Psoas muscle (tissue), 8 donors: ENCODE measurements around the gene CBFA2T2. TPM values are rescaled to one million over a fixed set of nuclear protein-coding genes. Genes with fewer than 3 reads are reported as not detected.

Experiments
- ATAC-seq, 4 donors: fragments of 200-7000 bp; cut with Tn5 transposase; one replicate each; pipeline ENCODE4 v1.9.1; 2020; ENCODE audit warnings: moderate library complexity in 3 of 4, mild to moderate bottlenecking in 2 of 4
- DNase-seq, 2 donors: peaks; one replicate each; pipeline ENCODE4 v3.0.0-alpha.2; 2020
- H3K27ac ChIP-seq: fragments of 200-600 bp; one replicate; pipeline ENCODE4 v1.8.0; 2022
- H3K27me3 ChIP-seq, 3 donors: fragments of 200-600 bp in 1 of 3; one replicate each; pipeline versions ENCODE4 v1.6.1 to v1.8.0; 2013 to 2022; ENCODE audit warnings: low read length in 2 of 3, mild to moderate bottlenecking in 2 of 3, moderate library complexity in 1 of 3; ENCODE audit not compliant: insufficient read depth in 3 of 3
- H3K36me3 ChIP-seq, 2 donors: fragments of 200-600 bp in 1 of 2; one replicate each; pipeline versions ENCODE4 v1.6.1 to v1.8.0; 2013 to 2022; ENCODE audit warnings: low read depth in 1 of 2, mild to moderate bottlenecking in 1 of 2, moderate library complexity in 1 of 2; ENCODE audit not compliant: insufficient read depth in 1 of 2
- H3K4me1 ChIP-seq: fragments of 200-600 bp; one replicate; pipeline ENCODE4 v1.8.0; 2022
- H3K4me3 ChIP-seq: fragments of 200-600 bp; one replicate; pipeline ENCODE4 v1.8.0; 2022; ENCODE audit warnings: mild to moderate bottlenecking
- H3K9me3 ChIP-seq: fragments of 200-600 bp; one replicate; pipeline ENCODE4 v1.8.0; 2022
- CTCF ChIP-seq: fragments of 200-600 bp; IDR thresholded peaks from one replicate; pipeline ENCODE4 v1.8.0; 2022; ENCODE audit warnings: antibody characterized with exemption
- WGBS, 3 donors: extraction: QIAGEN DNeasy Blood & Tissue Kit; methylation state at CpG; one replicate each; pipeline versions ENCODE4 v1.1.6 to v1.1.7; 2013; 5-methylcytosine and 5-hydroxymethylcytosine counted together
- intact Hi-C, 2 donors: fragments of 100-400 bp; cut with DNase I; formaldehyde crosslinking; loops; one replicate each; pipeline versions ENCODE4 v1.11.0 to v1.14.2; 2022
- polyA plus RNA-seq, 3 donors: library from polyadenylated mRNA; stranded (reverse); fragments of 200-250 nt; gene quantifications; one replicate each; pipeline ENCODE4 v1.2.3, GENCODE V29; 2013
- total RNA-seq, 4 donors: library from RNA; stranded (reverse); fragmentation: NEBNext Ultra II Directional in 2 of 4; extraction: Animal tissue kit (Norgen Biotek cat#: 25700) in 2 of 4; gene quantifications; one replicate each; pipeline versions ENCODE4 v1.2.1 to v1.2.4, GENCODE V29; 2021 to 2023
- donor health status: healthy with polysubstance abuse.
- donor health status: DM: no; HTN: no; CAD: no; lungs with moderate emphysema.
- donor health status: Bipolar disorder and iron deficiency.
- donor health status: healthy.
- donor health status: DM: yes; HTN: yes; CAD: no.
- donor health status: DM: no; HTN: no; CAD: no.
- donor health status: DM: no; HTN: no; CAD: no.
- donor health status: DM: yes; HTN: yes; CAD: no.

The CBFA2T2 gene
- total and polyA plus RNA-seq, 7 donors = 3.8 to 9.3 (median 7.0) TPM

- Histone ChIP-seq H3K27me3 (no peaks in the 10 kb centered on the region), H3K27ac (no peak overlapping the region), H3K9me3 (no peaks in the 10 kb centered on the region), H3K4me3 (no peak overlapping the region), H3K36me3 (peaks cover 4 to 76% of the 10 kb centered on the region in 2 donors), H3K4me1 (no peaks in the 10 kb centered on the region)
- ATAC-seq (no peak), DNase-seq (no peak)
- TF ChIP-seq CTCF = no peak
- intact Hi-C loops = no loop called here
- 71 to 90% (median 73%) methylated on average over 3 of the region's 3 CpGs for WGBS, 3 donors
These were observed 145.4 kb downstream of the CBFA2T2 start for GRCh38 chr20:33635341-33635740.

- WGBS, 3 donors = 94 to 100% (median 96%) methylated on average over 1 of the region's 1 CpG
- no peak for ATAC-seq
- Histone ChIP-seq H3K4me1 (no peaks in the 10 kb centered on the region), H3K27ac (no peak overlapping the region), H3K9me3 (no peaks in the 10 kb centered on the region), H3K27me3 (no peaks in the 10 kb centered on the region), H3K4me3 (no peak overlapping the region), H3K36me3 (peaks cover 6 to 77% of the 10 kb centered on the region in 2 donors)
- no peak for DNase-seq
- no peak for TF ChIP-seq CTCF
- intact Hi-C loops = no loop called here
These were observed 146.9 kb downstream of the CBFA2T2 start for GRCh38 chr20:33636776-33637175.

GRCh38 chr20:33640287-33640686 is 150.4 kb downstream of the CBFA2T2 start:
- TF ChIP-seq CTCF = no peak
- intact Hi-C loops = no loop called here
- peaks cover 7 to 86% of the 10 kb centered on the region in 2 donors for H3K36me3 ChIP-seq

GRCh38 chr20:33644313-33645071 is 154.6 kb downstream of the CBFA2T2 start:
- intact Hi-C loops = no loop called here
- peaks cover 22% of the 10 kb centered on the region for H3K4me1 ChIP-seq
- H3K9me3 ChIP-seq = no peaks in the 10 kb centered on the region
- DNase-seq = no peak
- H3K27ac ChIP-seq = no peak overlapping the region
- H3K36me3 ChIP-seq = peaks cover 2 to 57% of the 10 kb centered on the region in 2 donors
- no peak for ATAC-seq
- TF ChIP-seq CTCF = no peak
- H3K4me3 ChIP-seq = no peak overlapping the region
- H3K27me3 ChIP-seq = no peaks in the 10 kb centered on the region
- 91 to 94% (median 91%) methylated on average over 28 of the region's 28 CpGs for WGBS, 3 donors

More at GRCh38 chr20:33640287-33640686, 150.4 kb downstream of the CBFA2T2 start:
- no peak overlapping the region for H3K4me3 ChIP-seq
- H3K27ac ChIP-seq = no peak overlapping the region
- no peaks in the 10 kb centered on the region for H3K4me1 ChIP-seq
- H3K27me3 ChIP-seq = no peaks in the 10 kb centered on the region
- ATAC-seq (no peak), DNase-seq (no peak)
- H3K9me3 ChIP-seq = no peaks in the 10 kb centered on the region
- WGBS, 3 donors = 80 to 82% (median 82%) methylated on average over 13 of the region's 13 CpGs

GRCh38 chr20:33645072-33645358 is 155.1 kb downstream of the CBFA2T2 start:
- no peak for ATAC-seq
- no peaks in the 10 kb centered on the region for H3K9me3 ChIP-seq
- no peak overlapping the region for H3K27ac ChIP-seq
- DNase-seq = no peak
- no peaks in the 10 kb centered on the region for H3K27me3 ChIP-seq
- no peak for TF ChIP-seq CTCF
- no peak overlapping the region for H3K4me3 ChIP-seq
- 73 to 79% (median 79%) methylated on average over 4 of the region's 4 CpGs for WGBS, 3 donors
- peaks cover 2 to 52% of the 10 kb centered on the region in 2 donors for H3K36me3 ChIP-seq
- intact Hi-C loops = no loop called here
- H3K4me1 ChIP-seq = peaks cover 26% of the 10 kb centered on the region
